Activated B cell treated with CpG ODN at 0.5 μM for 24 hours (primary cell): ENCODE results near the gene SRGAP1. TPM values are rescaled to one million over a fixed set of nuclear protein-coding genes. Genes with fewer than 3 reads are reported as not detected.
"Not testable (repeated sequence)": the region's sequence is repeated elsewhere in the genome, so short reads cannot be mapped to it uniquely, and the experiment has no call there.

ENCODE experiments used
- ATAC-seq: fragments of 200-7000 bp; cut with Tn5 transposase; one replicate; pipeline ENCODE4 v1.10.0; 2021; ENCODE audit warnings: low read depth, mild to moderate bottlenecking, moderate library complexity
- CTCF ChIA-PET: fragments of 350-600 bp; sonication (Branson Sonifier 250); formaldehyde crosslinking; loops from one replicate; lab custom pipeline; 2021; ENCODE audit warnings: antibody characterized with exemption; lab: Charles Lee
- POLR2A ChIA-PET: fragments of 350-600 bp; sonication (Branson Sonifier 250); formaldehyde crosslinking; loops from one replicate; lab custom pipeline; 2021; ENCODE audit warnings: antibody characterized with exemption; lab: Charles Lee
- DNase-seq: peaks from one replicate; pipeline ENCODE4 v3.0.0; 2022
- H3K27ac Mint-ChIP-seq: one replicate; pipeline ENCODE4 v1.8.0; 2020; ENCODE audit warnings: mixed read lengths
- H3K27me3 Mint-ChIP-seq: one replicate; pipeline ENCODE4 v1.8.0; 2021; ENCODE audit warnings: mixed read lengths
- H3K36me3 Mint-ChIP-seq: one replicate; pipeline ENCODE4 v1.8.0; 2021; ENCODE audit warnings: low read depth, mixed read lengths
- H3K4me1 Mint-ChIP-seq: one replicate; pipeline ENCODE4 v1.8.0; 2021; ENCODE audit warnings: mixed read lengths
- H3K4me3 Mint-ChIP-seq: one replicate; pipeline ENCODE4 v1.8.0; 2020; ENCODE audit warnings: mild to moderate bottlenecking, mixed read lengths
- H3K9me3 Mint-ChIP-seq: one replicate; pipeline ENCODE4 v1.8.0; 2020; ENCODE audit warnings: mixed read lengths
- CTCF ChIP-seq: fragments of 200-600 bp; IDR thresholded peaks from one replicate; pipeline ENCODE4 v1.8.0; 2022; ENCODE audit warnings: antibody characterized with exemption, mild to moderate bottlenecking
- intact Hi-C: fragments of 100-400 bp; cut with micrococcal nuclease; formaldehyde crosslinking; loops from one replicate; pipeline ENCODE4 v1.15.1; 2024
- total RNA-seq: library from RNA; stranded (reverse); gene quantifications from 2 replicates; pipeline ENCODE4 v1.2.3, GENCODE V29; 2022

Gene SRGAP1
- total RNA-seq, 1 donor from 2014 or later: 1.1 TPM

GRCh38 chr12:64125913-64126312, 281.4 kb downstream of the SRGAP1 start:
- no peak for TF ChIP-seq CTCF
- H3K27me3 Mint-ChIP-seq: peaks cover 5% of the 10 kb centered on the region
- H3K9me3 Mint-ChIP-seq: no peaks in the 10 kb centered on the region
- POLR2A ChIA-PET: no interaction called here
- intact Hi-C loops: no loop called here
- H3K4me1 Mint-ChIP-seq: no peaks in the 10 kb centered on the region
- H3K4me3 Mint-ChIP-seq: no peak overlapping the region
- no peaks in the 10 kb centered on the region for H3K36me3 Mint-ChIP-seq
- no peak overlapping the region for H3K27ac Mint-ChIP-seq
- CTCF ChIA-PET: no interaction called here
- ATAC-seq (no peak), DNase-seq (no peak)

DNA sequence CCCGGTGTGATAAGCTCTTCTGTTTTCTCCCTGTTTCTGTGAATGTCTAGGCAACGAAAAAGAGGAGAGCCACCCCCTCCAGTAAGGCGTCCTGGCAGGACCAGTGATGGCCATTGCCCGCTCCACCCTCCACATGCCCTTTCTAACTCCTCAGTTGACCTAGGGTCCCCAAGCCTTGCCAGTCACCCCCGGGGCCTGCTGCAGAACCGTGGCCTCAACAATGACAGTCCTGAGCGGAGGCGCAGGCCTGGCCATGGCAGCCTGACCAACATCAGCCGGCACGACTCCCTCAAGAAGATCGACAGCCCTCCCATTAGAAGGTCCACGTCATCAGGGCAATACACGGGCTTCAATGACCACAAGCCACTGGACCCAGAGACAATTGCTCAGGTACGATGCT, 283.3 kb downstream of the SRGAP1 start:
- ChIA-PET CTCF (no interaction called here), POLR2A (no interaction called here)
- Mint-ChIP-seq H3K27ac (no peak overlapping the region), H3K27me3 (no peaks in the 10 kb centered on the region), H3K36me3 (no peaks in the 10 kb centered on the region), H3K4me1 (no peaks in the 10 kb centered on the region), H3K9me3 (no peaks in the 10 kb centered on the region), H3K4me3 (no peak overlapping the region)
- ATAC-seq (no peak), DNase-seq (no peak)
- no peak for TF ChIP-seq CTCF
- intact Hi-C loops: no loop called here

- no peak for TF ChIP-seq CTCF
- no peak for ATAC-seq
- ChIA-PET POLR2A (no interaction called here), CTCF (no interaction called here)
- Mint-ChIP-seq H3K27ac (no peak overlapping the region), H3K4me3 (no peak overlapping the region), H3K36me3 (no peaks in the 10 kb centered on the region), H3K9me3 (no peaks in the 10 kb centered on the region), H3K27me3 (no peaks in the 10 kb centered on the region), H3K4me1 (no peaks in the 10 kb centered on the region)
- intact Hi-C loops: no loop called here
- no peak for DNase-seq
These were observed 283.9 kb downstream of the SRGAP1 start for GRCh38 chr12:64128366-64128765.

DNA sequence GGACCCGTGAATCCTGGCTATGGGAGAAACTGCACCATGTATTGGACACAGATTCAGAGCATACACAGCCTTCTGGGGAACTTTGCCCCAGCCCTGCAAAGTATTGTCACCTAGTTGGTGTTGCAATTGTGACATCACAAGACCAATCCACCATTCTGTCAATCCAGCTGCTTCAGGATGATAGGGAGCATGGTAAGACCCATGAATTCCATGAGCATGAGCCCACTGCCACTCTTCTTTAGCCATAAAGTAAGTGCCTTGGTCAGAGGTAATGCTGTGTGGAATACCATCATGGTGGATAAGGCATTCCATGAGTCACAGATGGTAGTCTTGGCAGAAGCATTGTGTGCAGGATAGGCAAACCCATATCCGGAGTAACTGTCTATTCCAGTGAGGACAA, 286.0 kb downstream of the SRGAP1 start:
- H3K36me3 Mint-ChIP-seq, H3K27ac Mint-ChIP-seq, H3K9me3 Mint-ChIP-seq, H3K4me1 Mint-ChIP-seq, H3K27me3 Mint-ChIP-seq, CTCF ChIA-PET, H3K4me3 Mint-ChIP-seq, POLR2A ChIA-PET, ATAC-seq, intact Hi-C loops, DNase-seq: not testable (repeated sequence)

- H3K27me3 Mint-ChIP-seq, H3K36me3 Mint-ChIP-seq, ATAC-seq, H3K27ac Mint-ChIP-seq, DNase-seq, H3K4me1 Mint-ChIP-seq, H3K4me3 Mint-ChIP-seq, intact Hi-C loops, CTCF ChIA-PET, H3K9me3 Mint-ChIP-seq, POLR2A ChIA-PET: not testable (repeated sequence)
These were observed 287.0 kb downstream of the SRGAP1 start for GRCh38 chr12:64131456-64131855.

- DNase-seq, H3K4me3 Mint-ChIP-seq, intact Hi-C loops, H3K9me3 Mint-ChIP-seq, H3K36me3 Mint-ChIP-seq, CTCF ChIA-PET, H3K27me3 Mint-ChIP-seq, H3K4me1 Mint-ChIP-seq, H3K27ac Mint-ChIP-seq, POLR2A ChIA-PET, ATAC-seq: not testable (repeated sequence)
These were observed 288.2 kb downstream of the SRGAP1 start for GRCh38 chr12:64132672-64133071.

DNA sequence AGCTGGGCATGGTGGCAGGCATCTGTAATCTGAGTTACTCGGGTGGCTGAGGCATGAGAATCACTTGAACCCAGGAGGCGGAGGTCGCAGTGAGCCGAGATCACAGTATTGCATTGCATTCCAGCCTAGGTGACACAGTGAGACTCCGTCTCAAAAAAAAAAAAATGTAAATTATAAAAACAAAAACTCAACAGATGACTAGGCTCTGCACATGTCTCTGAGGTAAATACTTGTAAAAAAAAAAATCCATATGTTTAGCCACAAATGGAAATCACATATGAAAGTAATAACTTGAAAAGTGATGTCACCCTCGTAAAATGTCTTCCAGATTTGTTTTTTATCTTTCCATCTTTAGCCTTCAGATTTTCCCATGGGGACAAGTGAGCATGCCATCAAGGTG, 292.6 kb downstream of the SRGAP1 start:
- Mint-ChIP-seq H3K36me3 (no peaks in the 10 kb centered on the region), H3K4me3 (no peak overlapping the region), H3K4me1 (no peaks in the 10 kb centered on the region), H3K27ac (no peak overlapping the region), H3K9me3 (peaks cover 8% of the 10 kb centered on the region), H3K27me3 (no peaks in the 10 kb centered on the region)
- DNase-seq: no peak
- ChIA-PET CTCF (no interaction called here), POLR2A (no interaction called here)
- intact Hi-C loops: no loop called here
- ATAC-seq: no peak
- no peak for TF ChIP-seq CTCF
